Fibroblast of skin of right quadriceps (primary cell): ENCODE results near the gene HGF.

Experiments used
- DNase-seq: peaks from one replicate; pipeline ENCODE4 v3.0.0-alpha.2; 2013

HGF gene

GRCh38 chr7:81715984-81716588, 53.8 kb downstream of the HGF start:
- peak; percentile 44 for DNase-seq

GRCh38 chr7:81714306-81714705, 55.5 kb downstream of the HGF start:
- peak; percentile 31 for DNase-seq

- no peak for DNase-seq
Observed at GRCh38 chr7:81710751-81711150, 59.1 kb downstream of the HGF start.

- no peak for DNase-seq
Observed at GRCh38 chr7:81709836-81710235, 60.0 kb downstream of the HGF start.

DNA sequence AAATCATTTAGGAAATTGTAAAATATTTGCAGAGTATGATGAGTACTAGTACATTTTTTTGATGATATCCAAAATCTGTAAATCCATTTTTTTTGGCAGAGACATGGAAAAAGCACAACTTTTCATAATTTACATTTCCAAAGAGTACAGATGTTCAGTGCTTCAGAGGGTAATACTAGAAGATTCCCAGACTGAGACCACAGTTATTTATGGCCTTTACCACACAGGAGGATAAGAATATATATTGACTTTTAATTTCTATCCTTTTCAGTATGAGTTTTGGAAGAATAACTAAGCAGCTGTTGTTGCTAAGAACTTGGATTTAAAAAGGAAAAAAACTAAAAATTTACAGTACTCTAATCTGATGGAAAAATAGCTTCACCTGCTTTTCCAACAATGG, 61.9 kb downstream of the HGF start:
- no peak for DNase-seq

DNA sequence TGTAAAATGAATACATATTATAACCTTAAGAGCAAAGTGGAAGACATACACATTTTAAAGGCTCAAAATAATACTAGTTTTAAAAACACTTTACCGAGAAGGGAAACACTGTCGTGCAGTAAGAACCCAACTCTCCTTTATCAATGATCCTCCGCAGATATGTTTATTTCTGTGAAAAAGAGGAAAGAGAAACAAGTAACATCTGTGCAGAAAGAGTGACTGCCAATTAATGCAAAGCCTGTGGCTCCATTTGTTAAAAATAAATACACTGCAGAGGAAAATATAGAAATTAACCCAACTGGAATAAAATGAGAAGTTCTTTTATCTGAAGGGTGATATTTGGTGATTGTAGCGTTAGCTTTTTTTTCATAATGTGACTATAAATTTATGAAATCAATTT, 62.7 kb downstream of the HGF start:
- DNase-seq = no peak

DNA sequence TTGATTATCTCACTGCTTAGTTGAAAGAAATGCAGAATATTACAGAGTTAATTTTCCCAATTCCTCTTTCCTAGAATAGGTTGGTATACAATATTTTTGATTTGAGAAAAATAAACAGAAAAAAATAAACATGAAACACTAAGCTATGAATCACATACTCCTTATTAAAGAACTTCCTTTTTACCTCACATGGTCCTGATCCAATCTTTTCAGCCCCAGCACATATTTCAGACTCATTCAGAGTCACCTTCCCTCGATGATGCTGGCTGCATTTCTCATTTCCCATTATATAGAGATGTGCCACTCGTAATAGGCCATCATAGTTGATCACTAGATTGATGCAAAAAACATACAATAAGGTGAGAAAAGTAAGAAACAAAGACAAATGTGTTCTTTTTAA, 64.6 kb downstream of the HGF start:
- DNase-seq = no peak

- no peak for DNase-seq
Observed at GRCh38 chr7:81704595-81704994, 65.3 kb downstream of the HGF start.

DNA sequence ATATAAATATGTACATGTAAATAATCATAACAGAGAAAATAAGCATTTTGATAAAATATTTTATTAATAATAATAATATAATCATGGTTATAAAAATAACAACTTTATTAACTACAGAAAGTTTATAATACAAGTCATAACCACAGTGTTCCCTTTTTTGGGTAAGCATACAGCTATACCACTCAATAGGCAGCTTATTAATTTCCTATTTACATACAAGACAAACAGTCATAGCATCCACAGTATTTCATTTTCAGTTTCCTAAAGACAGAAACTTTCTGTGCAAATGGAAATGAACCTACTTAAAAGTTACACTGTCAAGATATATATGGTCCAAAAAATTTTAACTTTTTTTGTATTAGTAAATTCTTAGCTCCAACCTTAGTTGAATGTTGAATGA, 70.9 kb downstream of the HGF start:
- DNase-seq = no peak

- DNase-seq = no peak
Observed at GRCh38 chr7:81694711-81695110, 75.1 kb downstream of the HGF start.

- no peak for DNase-seq
Observed at GRCh38 chr7:81693894-81694293, 76.0 kb downstream of the HGF start.

GRCh38 chr7:81693080-81693479, 76.8 kb downstream of the HGF start:
- DNase-seq = no peak

GRCh38 chr7:81692146-81692905, 77.5 kb downstream of the HGF start:
- DNase-seq = peak; percentile 70

GRCh38 chr7:81691199-81691821, 78.5 kb downstream of the HGF start:
- DNase-seq = no peak

GRCh38 chr7:81690688-81691087, 79.2 kb downstream of the HGF start:
- DNase-seq = no peak

GRCh38 chr7:81690251-81690650, 79.6 kb downstream of the HGF start:
- DNase-seq = no peak

DNA sequence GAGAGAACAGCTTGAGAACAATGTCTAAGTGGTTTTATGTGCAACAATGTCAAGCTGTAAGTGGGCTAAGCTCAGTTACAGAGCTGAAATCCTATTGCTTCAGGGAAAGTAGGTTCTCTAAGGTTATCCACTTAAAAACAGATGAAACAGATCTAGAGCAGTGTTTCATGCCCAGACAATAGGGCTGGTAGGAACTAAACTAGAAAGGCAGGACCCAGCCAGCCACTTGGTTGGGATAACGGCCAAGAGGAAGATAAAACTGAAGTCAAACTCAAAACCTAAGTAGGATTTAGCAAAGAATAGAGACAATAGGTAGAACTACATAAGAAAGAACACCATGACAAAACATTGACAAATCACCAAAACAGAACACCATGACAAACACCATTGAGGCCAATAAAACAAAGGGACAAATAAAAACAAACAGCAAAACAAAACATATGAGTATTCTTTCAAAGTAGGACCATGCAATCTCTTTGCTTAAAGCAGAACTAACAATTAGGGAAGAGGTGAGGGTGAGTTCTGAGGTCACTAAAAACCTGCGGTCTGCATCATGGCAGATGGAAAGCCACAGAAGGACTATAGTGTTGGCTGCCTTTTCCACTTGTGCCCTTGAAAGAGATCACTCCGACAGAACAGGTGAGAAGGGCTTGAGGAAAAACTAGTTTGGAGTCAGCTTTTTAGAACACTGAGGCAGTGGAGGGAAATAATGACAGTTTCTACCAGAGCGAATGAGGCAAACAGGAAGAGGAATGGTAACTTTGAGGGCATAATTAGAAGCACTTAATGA, 81.0 kb downstream of the HGF start:
- DNase-seq = no peak

DNA sequence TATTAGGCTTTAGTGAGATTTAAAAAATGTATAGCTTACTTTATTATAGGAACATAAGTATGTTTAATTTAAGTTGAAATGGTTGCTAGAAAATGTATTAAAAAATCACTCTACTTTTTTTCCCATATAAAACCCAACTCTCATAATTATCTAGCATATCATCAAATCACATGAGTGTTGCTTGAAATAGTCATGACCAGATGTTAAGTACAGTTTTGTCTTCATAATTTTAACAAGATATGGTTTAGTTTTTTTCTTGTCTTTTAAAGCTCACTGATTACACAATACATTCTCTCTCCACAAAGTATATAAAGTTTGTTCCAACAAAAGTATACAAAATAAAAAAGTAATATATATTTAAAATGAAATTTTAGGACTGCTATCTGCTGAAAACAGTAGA, 82.8 kb downstream of the HGF start:
- no peak for DNase-seq

DNA sequence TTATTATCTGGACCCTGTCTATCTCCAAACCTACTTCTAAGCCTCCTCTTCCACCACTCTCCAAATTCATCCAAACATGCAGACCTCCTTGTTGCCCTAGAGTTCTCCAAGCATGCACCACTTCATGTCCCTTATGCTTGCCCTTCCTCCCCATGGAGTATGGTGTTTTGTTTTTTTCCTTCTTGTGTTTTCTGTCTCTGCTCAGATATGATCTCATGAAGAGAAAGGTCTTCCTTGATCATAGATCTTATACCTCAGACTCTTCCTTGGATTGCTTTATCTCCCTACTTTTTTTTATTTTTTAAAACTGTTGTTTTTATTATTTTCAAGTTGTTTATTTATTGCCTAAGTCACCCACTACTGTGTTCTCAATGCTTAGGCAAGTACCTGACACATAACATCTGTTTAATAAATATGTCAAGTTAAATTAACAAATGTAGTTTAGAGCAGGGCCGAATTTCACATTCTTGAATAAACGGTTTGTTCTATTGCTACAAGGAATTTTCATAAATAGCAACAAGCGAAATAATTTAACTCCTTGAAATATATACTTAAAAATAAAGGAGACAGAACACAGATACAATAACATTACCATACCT, 84.5 kb downstream of the HGF start:
- no peak for DNase-seq

- DNase-seq = peak; percentile 100
Observed at GRCh38 chr7:81684514-81685269, 85.2 kb downstream of the HGF start.

DNA sequence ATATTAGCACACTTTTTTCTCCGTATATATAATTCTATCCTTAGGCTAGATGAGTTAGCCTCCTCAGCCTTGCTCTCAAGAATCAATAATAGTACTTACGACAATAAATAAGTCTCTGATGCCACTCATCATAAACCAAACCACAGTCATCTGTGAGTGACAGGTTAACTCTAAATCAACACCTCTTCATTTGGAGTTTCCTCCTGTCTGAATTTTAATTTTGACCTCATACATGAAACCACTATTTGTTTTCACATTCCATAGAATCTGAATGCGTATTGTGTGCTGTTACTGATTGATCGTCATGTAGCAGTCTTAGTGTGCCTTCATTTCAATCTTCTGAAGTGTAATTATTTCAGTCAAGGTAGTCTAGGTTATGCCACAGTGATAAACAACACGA, 85.8 kb downstream of the HGF start:
- no peak for DNase-seq

DNA sequence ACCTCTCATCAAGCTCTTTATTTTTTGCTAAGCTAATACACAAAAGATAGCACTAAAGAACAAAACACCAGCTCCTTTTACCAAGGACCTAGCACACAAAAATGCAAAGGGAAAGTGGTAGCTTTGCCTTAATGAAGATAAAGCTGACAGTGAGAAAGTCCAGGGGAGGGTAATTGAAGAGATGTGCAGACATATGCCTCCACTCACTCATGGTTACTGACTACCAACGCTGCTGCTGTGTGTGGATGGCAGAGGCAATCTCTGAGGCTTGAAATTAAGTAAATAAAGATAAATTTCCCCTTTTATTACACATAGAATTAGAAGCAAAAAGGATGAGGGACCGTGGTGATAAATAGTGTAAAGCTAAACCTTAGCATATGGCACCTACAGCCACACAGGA, 87.0 kb downstream of the HGF start:
- no peak for DNase-seq
